GM21737 (cell line): ENCODE measurements around the gene LCN6.
"Not testable (repeated sequence)": the region's sequence is repeated elsewhere in the genome, so short reads cannot be mapped to it uniquely, and the experiment has no call there.

Experiments used
- ATAC-seq: cut with Tn5 transposase; IDR thresholded peaks from one replicate; pipeline ENCODE4 v1.9.1; 2021; ENCODE audit warnings: mild to moderate bottlenecking, moderate library complexity; ENCODE audit not compliant: unreplicated experiment

LCN6 gene, protein sequence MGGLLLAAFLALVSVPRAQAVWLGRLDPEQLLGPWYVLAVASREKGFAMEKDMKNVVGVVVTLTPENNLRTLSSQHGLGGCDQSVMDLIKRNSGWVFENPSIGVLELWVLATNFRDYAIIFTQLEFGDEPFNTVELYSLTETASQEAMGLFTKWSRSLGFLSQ

DNA sequence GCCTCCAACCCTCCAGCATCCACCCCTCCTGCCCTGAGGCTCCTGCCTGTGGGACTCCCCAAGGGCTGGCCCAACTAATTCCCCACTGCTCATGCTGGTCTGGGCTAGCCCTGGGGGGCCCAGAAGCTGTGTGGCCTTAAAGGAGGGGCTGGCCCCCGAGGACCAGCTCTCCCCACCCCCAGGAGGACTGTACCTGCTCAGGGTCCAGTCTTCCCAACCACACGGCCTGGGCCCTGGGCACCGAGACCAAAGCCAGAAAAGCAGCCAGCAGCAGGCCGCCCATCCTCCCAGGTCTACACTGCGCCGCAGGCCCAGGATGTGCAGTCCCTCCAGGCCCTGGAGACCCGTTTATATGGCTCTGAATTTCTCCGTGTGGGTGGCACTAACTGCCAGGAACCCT is at the start of gene LCN6:
TSS of gene LCN6 (minus strand) at position 325 of the 400 bp plus-strand sequence. CDS start at position 283, 42 bp downstream.
- no peak for ATAC-seq

DNA sequence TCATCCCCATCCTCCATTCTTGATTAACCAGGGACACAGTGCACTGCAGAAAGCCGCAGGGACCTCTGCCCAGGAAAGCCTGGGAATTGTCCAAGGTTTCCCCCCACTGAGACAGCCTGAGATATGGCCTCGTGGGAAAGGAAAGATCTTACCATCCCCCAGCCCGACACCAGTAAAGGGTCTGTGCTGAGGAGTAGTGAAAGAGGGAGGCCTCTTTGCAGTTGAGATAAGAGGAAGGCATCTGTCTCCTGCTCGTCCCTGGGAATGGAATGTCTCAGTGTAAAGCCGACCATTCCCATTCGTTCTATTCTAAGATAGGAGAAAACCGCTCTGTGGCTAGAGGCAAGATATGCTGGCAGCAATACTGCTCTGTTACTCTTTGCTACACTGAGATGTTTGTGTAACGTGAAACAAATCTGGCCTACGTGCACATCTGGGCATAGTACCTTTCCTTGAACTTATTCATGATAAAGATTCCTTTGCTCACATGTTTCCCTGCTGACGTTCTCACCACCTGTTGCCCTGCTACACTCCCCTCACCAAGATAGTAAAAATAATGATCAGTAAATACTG is 48.5 kb upstream of the LCN6 start:
- ATAC-seq, result not testable (repeated sequence)

DNA sequence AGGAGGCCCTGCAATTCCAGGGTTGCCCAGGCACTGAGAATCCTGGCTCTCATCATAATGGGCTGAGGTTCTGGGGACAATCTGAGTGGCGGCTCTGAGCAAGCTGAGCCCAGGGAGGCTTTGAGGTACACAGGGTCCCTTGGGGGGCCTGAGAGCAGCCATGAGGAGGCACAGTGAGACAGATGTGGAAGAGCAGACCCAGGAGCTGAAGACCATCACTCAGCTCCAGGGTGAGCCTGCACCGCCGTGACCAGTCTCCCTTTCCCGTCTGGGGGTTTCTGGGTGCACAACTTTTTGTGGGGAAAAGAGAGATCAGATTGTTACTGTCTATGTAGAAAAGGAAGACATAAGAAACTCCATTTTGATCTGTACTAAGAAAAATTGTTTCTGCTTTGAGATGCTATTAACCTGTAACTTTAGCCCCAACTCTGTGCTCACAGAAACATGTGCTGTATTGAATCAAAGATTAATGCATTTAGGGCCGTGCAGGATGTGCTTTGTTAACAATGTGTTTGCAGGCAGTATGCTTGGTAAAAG is 48.0 kb upstream of the LCN6 start, which contains the start of gene CCDC183:
TSS of gene CCDC183 (plus strand) at position 101 of the 537 bp plus-strand sequence. CDS start at position 161, 60 bp downstream.
- ATAC-seq, result no peak

DNA sequence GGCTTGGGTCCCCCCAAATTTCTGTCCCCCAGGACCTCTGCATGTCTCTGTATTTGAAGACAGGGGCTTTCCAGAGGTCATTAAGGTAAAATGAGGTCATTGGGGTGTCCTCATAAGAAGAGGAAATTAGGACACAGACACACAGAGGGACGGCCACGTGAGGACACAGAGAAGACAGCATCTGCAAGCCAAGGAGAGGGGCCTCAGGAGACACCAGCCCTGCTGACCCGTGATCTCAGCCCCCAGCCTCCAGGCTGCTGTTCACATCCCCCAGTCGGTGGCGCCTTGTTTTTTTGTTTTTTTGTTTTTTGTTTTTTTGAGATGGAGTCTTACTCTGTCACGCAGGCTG is 46.6 kb upstream of the LCN6 start:
- no peak for ATAC-seq

DNA sequence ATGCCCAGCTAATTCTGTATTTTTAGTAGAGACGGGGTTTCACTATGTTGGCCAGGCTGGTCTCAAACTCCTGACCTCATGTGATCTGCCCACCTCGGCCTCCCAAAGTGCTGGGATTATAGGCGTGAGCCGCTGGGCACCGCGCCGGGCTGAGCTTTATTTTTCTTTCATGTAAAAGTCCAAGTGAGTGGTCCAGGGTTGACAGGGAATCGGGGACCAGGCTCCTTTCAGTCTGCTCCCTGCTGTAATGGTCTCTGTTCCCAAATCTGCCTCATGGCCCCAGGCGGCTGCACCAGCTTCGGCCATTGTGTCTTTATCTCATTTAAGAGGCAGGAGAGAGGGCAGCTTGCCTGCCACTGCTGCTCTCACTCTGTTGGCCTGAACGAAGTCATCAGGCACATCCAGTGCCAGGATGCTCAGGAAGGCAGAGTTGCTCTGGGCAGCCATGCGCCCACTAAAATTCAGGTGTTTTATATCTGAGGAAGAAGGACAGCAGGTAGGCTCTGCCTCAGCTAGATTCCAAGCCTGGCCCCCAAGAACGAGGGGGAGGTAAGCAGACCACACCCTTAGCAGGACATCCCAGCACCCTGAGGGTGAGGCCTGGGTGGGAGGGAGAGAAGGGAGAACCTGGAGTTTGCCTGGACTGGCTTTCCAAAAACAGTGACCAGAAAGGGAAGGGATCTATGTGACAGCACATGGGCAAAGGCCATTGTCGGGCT is 46.1 kb upstream of the LCN6 start:
- no peak for ATAC-seq

DNA sequence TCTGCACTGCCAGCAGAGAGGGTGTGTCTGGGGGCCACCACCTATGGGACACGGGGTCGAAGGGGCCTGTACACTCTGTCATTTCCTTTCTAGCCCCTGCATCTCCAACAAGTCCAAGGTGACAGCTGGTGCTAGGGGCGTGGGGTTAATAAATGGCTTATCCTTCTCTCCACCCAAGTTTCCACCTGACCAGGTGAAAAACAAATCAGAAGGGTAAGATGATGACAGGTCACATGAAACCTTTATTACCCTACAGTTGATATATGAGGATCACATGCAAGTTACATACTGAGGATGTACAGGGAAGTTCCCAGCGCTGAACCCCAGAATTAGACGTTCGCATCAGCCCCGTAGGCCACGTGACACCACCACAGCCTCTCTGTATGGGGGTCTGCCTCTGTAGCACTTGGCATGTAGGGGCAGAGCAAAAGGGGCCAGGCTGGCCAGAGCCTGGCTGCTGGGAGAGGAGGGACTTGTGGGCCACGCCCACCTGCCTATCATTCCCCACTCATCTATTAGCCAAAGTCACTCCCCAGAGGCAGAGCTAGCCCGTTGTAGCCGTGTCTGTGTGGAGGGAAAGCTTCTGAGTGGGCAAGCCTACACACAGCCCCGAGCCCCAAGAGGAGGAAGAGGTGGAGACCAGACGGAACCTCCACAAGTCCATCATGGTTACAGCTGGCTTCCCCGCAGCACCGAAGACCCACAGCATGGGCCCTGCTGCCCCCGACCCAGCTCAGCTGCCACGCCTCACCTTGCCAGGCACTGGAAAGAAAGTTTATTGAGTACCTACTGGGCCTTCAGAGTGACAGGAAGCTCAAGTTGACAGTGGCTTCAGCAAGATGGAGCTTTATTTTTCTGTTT is 45.0 kb upstream of the LCN6 start:
- ATAC-seq, result no peak

DNA sequence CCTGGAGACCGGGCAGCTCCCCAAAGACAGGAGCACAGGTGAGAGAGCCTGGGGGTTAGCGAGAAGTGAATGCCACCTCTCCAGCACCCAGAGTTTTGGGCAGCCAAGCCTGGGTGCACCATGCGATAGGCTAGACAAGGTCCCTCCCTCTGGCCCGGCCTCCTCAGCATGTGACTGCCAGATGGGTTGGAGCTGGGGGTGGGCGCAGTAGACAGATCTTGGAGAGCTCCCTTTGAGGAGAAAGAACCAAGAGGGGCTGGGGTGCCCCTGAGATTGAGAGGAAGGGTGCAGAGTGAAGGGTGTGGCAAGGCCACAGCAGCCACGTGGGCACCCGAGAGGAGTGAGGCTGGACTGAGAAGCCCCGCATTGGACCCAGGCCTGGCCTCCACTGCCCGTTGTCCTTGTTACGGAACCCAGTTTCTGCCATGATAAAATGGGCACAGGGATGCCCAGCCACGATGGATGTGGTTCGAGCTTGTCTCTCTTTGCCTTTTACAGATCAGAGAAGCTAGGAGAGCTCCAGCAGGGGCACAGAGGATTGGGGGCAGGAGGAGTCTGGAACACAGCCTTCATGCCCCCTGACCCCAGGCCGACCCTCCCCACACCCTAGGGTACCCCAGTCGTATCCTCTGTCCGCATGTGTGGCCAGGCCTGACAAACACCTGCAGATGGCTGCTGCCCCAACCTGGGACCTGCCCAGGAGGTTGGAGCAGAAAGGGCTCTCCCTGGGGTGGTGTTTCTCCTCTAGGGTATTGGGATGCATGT is 44.2 kb upstream of the LCN6 start:
- no peak for ATAC-seq

DNA sequence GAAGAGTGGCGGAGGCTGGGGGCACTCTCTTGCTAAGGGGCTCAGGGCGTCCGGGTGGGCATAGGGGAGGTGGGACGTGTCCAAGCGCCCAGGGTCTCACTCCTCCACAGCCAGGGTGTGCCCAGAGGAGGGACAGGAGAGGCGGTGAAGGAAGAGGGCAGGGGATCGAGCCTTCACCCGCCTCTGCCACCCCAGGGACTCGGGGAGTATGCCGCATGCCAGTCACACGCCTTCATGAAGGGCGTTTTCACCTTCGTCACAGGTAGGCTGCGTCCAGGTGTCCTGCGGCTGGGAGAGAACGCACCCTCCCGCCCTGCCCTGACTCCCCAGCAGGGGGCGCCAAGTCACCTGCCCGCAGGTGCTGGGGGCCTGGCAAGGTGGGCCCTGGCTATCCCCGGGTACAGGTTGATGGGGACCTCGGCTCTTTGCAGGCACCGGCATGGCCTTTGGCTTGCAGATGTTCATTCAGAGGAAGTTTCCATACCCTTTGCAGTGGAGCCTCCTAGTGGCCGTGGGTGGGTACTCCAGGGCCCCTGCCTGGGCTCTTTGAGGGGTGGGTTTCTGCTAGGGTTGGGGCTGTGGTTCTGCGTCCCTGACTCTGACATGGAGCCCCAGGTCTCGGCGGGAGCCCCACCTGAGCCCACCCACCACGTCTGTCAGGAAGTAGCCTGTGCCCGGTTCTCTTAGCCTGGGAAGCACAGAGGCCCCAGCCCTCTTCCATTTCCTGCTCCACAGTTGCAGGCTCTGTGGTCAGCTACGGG is 43.4 kb upstream of the LCN6 start:
- ATAC-seq, result peak; percentile 7

DNA sequence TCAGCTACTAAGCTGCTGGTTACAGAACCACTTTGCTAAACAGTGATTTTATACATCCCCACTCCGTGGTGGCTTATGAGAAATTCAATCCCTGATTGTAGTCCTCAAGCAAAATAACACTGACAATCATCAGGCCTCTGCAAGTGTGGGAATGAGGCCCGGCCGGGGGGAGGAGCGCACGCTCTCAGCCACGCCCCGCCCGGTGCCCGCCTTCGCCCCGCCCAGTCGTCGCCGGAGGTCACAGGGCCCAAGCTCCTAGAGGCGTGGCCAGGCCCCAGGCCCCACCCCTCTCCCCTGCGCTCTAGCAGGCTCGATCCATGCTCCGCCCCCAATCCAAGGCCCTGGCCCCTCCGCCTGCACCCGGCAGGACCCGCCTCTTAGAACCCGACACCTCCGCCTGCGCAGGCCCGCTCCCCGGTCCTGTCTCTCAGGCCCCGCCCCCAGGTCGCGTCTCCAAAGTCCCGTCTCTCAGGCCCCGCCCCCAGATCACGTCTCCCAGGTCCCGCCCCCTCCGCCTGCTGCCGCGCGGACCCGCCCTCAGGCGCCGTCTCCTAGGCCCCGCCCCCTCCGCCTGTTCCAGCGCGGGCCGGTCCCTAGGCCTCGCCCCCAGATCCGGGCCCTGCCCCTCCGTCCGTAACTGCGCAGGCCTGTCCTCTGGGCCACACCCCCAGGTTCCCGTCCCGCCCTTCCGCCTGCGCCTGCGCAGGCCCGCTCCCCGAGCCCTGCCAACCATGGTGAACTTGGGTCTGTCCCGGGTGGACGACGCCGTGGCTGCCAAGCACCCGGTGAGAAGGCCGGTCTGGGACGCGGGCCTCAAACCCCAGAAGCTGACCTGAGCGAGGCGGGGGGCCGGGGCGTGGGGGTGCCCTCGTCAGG is 42.6 kb upstream of the LCN6 start, which contains the start of gene TMEM141:
TSS of gene TMEM141 (plus strand) at position 705 of the 876 bp plus-strand sequence. CDS start at position 732, 27 bp downstream.
- peak; percentile 79 for ATAC-seq

DNA sequence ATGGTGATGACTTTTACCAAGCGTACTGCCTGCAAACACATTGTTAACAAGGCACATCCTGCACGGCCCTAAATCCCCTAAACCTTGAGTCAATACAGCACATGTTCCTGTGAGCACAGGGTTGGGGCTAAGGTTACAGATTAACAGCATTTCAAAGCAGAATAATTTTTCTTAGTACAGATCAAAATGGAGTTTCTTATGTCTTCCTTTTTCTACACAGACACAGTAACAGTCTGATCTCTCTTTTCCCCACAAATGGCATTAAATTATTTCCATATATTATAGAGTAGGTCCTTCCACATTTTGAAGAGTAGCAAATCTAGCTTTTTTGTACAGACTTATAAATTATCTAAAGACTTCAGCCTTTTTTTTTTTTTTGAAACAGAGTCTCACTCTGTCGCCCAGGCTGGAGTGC is 41.2 kb upstream of the LCN6 start:
- no peak for ATAC-seq

DNA sequence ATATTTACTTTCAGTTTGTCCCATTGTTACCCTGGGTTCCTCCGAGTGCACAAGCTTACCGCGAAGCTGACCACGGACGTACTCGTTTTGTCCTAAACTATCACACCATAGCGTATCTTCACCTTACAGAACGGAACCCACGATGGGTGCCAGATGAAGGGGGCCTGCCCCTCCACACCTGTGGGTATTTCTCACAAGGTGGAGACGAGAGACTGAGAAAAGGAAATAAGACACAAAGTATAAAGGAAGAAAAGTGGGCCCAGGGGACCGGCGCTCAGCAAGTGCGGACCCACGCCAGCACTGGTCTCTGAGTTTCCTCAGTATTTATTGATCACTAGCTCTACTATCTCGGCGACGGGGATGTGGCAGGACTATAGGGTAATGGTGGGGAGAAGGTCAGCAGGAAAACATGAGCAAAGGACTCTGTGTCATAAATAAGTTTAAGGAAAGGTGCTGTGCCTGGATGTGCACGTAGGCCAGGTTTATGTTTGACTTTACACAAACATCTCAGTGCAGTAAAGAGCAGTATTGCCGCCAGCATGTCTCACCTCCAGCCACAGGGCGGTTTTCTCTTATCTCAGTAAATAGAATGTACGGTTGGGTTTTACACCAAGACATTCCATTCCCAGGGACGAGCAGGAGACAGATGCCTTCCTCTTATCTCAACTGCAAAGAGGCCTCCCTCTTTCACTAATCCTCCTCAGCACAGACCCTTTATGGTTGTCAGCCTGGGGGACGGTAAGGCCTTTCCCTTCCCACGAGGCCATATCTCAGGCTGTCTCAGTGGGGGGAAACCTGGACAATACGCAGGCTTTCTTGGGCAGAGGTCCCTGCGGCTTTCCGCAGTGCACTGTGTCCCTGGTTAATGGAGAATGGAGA is 40.6 kb upstream of the LCN6 start:
- ATAC-seq, result not testable (repeated sequence)

DNA sequence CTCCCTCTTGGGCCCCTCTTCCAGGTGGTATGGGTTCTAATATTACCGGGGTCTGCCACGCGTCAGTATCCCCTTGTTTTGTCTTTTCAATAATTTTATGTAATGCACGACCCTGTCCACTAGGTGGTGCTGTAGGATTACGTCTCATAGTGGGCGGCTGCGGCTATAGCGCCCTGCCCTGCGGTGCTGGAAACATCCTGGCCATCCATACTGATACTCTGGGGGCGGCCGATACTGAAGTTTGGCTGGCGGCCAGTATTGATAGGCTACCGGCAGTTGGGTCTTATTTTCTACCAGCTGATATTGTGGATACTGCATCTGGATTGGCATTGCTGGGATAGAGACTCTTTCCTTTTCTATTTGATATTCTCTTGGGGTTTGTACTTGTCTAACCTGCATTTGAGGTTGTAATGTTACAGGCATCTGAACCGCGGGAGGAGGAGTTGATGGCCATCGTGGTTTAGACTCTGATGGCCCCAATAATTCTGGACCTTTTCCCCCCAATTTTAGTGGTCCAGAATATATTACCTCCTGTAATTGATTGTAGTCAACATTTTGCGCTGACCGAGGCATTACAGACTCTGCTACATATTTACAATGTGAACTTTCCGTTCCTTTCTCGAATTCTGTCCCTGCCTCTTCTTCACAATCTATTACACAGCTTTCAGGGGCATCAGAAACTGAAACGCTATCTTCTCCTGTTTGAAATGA is 39.5 kb upstream of the LCN6 start:
- no peak for ATAC-seq

DNA sequence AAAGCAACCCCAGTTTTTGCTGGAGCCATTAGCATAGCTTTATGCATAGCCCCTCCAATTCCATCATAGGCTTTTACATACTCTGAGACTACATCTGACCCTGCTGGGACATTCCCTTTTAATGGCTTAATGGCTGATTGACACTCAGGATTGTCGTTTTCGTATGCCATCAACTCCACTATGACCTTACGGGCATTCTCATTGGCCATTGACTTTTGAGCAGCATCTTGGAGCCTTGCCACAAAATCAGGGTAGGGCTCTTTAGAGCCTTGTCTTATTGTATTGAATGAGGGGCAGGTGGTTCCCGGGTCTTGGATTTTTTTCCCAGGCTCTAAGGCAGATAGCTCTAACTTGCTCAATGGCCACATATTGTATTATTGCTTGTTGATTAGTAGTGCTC is 38.7 kb upstream of the LCN6 start:
- ATAC-seq, result not testable (repeated sequence)

DNA sequence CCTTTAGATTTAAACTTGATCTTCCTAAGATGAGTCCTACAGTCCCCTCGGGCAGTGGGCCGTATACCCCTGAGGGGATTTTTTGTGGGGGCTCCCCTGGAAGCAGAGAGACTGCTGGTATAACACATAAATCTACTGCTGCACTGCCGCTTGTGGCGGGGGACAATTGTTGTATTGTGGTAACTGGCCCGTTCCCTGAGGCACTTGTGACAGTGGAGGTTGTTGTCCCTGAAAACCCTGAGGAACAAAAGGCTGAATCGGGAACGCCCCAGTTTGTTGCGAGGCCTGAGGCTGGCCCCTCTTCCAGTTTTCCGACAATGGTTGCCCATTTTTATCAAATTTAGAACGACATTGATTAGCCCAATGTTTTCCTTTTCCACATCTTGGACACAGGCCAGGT is 38.1 kb upstream of the LCN6 start:
- no peak for ATAC-seq

DNA sequence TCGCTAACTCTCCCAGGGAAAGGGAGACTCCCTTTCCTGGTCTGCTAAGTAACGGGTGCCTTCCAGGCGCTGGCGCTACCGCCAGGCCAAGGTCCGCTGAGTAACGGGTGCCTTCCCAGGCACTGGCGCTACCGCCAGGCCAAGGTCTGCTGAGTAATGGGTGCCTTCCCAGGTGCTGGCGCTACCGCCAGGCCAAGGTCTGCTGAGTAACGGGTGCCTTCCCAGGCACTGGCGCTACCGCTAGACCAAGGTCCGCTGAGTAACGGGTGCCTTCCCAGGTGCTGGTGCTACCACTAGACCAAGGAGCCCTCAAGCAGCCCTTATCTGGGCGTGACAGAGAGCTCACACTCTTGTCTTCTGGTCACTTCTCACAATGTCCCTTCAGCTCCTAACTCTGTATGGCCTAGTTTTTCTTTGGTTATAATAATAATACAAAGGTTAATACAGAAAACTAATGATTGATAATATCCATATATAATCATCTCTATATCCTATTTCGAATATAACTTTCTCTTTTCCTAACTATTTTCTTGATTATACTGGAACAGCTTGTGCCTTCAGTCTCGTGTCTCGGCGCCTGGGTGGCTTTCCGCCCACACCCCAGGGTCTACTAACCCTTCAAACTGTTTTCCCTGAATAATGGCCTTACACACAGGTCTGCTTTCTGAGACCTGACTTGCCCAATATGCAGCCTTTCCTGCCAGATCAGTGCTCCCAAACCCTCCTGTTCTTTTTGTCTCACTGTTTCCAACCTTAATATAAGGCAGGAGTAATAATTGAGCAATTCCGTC is 37.4 kb upstream of the LCN6 start:
- not testable (repeated sequence) for ATAC-seq

DNA sequence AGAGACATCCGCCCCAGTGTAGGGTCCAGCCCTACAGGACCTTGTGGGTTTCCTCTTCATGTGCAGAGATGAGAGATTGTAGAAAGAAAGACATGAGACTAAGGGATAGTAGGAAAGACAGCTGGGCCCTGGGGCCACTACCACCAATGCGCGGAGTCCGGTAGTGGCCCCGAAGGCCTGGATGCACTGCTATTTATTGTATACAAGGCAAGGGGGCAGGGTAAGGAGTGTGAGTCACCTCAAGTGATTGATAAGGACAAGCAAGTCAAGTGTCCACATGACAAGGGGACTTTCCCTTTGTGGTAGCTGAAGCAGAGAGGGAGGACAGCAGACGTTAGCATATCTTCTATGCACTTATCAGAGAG is 36.7 kb upstream of the LCN6 start:
- ATAC-seq, result no peak
